ENCODE data around the gene SNCB. TPM values are rescaled to one million over a fixed set of nuclear protein-coding genes. Genes with fewer than 3 reads are reported as not detected.

The SNCB gene
- total RNA-seq, 1 donor from 2014 or later = not detected

DNA sequence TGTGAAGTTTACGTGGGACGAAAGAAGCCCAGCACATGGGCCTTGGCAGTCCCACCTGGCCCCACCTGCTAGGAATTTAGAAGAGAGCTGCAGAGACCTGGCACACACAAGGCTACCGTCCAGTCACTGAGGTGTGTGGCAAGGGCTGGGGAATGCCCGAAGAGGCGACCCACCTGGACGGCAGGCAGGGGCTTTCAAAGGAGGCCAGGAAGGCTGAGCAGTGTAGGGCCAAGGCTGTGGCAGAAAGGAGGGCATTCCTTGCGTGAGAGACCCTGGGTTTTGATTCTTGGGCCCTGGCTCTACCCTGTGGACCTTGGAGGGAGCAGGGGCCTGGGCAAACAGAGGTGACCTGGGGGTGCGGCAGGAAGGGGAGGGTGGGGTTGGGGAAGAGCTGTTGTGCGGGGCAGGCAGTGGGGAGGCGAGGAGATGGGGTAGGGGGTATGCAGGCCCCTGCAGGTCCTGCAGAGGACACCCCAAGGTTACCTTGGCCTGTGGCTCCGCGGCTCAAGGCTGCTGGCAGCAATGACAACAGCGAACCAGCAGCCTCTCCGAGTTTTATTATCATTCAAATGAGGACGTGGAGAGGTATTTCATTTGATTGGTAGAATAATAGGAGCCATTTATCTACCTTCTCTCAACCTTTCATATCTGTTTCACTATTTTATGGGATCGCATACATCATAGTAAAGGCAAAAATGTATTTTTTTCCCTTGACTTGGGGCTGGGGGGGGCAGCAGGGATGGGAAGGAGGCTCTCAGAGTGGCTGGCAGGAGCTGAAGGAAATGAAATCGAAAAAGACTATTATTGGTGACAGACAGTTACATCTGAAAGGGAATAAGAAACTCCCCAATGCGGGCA lies 41.8 kb upstream of the SNCB start:
- Histone ChIP-seq H3K36me3 (no peaks in the 10 kb centered on the region), H3K4me3 (no peak overlapping the region), H3K4me1 (no peaks in the 10 kb centered on the region), H3K27ac (no peak overlapping the region), H3K9me3 (no peaks in the 10 kb centered on the region), H3K27me3 (no peaks in the 10 kb centered on the region)
- intact Hi-C loops (cut with DNase I) = no loop called here
- DNase-seq (ENCODE audit: extremely low spot score in 2 of 2) = no peak
- no peak for TF ChIP-seq POLR2A (IDR thresholded peaks at IDR 0.05)
- no peak for TF ChIP-seq POLR2AphosphoS5 (IDR thresholded peaks at IDR 0.05; ENCODE audit: insufficient read depth in 1 of 2, low read depth in 1 of 2)
- TF ChIP-seq, protein P1, sequence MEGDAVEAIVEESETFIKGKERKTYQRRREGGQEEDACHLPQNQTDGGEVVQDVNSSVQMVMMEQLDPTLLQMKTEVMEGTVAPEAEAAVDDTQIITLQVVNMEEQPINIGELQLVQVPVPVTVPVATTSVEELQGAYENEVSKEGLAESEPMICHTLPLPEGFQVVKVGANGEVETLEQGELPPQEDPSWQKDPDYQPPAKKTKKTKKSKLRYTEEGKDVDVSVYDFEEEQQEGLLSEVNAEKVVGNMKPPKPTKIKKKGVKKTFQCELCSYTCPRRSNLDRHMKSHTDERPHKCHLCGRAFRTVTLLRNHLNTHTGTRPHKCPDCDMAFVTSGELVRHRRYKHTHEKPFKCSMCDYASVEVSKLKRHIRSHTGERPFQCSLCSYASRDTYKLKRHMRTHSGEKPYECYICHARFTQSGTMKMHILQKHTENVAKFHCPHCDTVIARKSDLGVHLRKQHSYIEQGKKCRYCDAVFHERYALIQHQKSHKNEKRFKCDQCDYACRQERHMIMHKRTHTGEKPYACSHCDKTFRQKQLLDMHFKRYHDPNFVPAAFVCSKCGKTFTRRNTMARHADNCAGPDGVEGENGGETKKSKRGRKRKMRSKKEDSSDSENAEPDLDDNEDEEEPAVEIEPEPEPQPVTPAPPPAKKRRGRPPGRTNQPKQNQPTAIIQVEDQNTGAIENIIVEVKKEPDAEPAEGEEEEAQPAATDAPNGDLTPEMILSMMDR (IDR thresholded peaks at IDR 0.05) = no peak

DNA sequence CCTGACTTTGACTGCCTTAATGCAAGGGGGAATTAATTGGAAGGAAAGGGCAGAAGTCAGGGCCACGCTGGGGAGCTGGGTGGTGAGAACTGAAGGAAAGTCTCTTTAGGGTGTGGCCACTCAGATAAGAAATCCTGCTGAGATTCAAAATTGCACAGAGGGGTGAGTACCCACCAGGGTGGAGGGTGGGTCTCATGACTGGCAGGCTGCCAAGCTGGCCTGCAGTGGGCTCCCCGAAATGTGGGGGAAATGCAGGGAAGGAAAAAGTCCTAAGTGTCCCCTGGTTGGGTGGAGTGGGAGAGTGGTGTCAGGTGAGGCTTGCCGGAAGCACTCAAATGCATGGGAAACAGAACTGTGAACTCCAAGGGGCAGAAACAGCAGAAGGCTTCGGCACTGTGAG lies 41.1 kb upstream of the SNCB start:
- no peaks in the 10 kb centered on the region for H3K4me1 ChIP-seq
- H3K27ac ChIP-seq = no peak overlapping the region
- TF ChIP-seq POLR2AphosphoS5 (IDR thresholded peaks at IDR 0.05; ENCODE audit: insufficient read depth in 1 of 2, low read depth in 1 of 2) (no peak), POLR2A (IDR thresholded peaks at IDR 0.05) (no peak)
- TF ChIP-seq, protein P1 (IDR thresholded peaks at IDR 0.05) = no peak
- intact Hi-C loops (cut with DNase I) = no loop called here
- H3K9me3 ChIP-seq = no peaks in the 10 kb centered on the region
- no peaks in the 10 kb centered on the region for H3K27me3 ChIP-seq
- DNase-seq (ENCODE audit: extremely low spot score in 2 of 2) = no peak
- no peaks in the 10 kb centered on the region for H3K36me3 ChIP-seq
- no peak overlapping the region for H3K4me3 ChIP-seq

GRCh38 chr5:176670449-176670848 lies 40.1 kb upstream of the SNCB start:
- Histone ChIP-seq H3K36me3 (no peaks in the 10 kb centered on the region), H3K9me3 (no peaks in the 10 kb centered on the region), H3K4me1 (no peaks in the 10 kb centered on the region), H3K27me3 (no peaks in the 10 kb centered on the region), H3K4me3 (no peak overlapping the region), H3K27ac (no peak overlapping the region)
- no peak for TF ChIP-seq POLR2AphosphoS5 (IDR thresholded peaks at IDR 0.05; ENCODE audit: insufficient read depth in 1 of 2, low read depth in 1 of 2)
- no peak for DNase-seq (ENCODE audit: extremely low spot score in 2 of 2)
- intact Hi-C loops (cut with DNase I) = no loop called here

DNA sequence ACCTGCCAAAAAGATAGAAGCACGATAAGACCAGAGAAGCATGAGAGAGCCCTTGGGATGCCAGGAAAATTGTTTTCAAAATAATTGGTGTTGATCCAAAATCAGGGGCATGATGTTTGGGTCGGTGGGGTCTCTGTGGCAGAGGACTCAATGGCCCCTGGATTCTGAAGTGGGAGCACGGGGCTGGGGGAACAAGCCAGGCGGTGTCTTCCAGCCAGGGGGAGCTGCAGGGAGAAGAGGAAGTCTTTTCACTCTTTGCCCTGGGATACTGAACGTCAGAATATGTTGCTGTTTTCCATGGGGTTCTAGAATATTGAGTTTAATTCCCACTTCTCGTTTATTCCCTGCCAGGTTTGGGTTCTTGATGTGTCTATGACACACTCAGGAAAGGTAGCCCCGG lies 37.3 kb upstream of the SNCB start:
- Histone ChIP-seq H3K36me3 (no peaks in the 10 kb centered on the region), H3K4me3 (no peak overlapping the region), H3K4me1 (no peaks in the 10 kb centered on the region), H3K9me3 (no peaks in the 10 kb centered on the region), H3K27me3 (no peaks in the 10 kb centered on the region), H3K27ac (no peak overlapping the region)
- DNase-seq (ENCODE audit: extremely low spot score in 2 of 2) = no peak
- TF ChIP-seq, protein P1 (IDR thresholded peaks at IDR 0.05) = no peak
- TF ChIP-seq POLR2AphosphoS5 (IDR thresholded peaks at IDR 0.05; ENCODE audit: insufficient read depth in 1 of 2, low read depth in 1 of 2) (no peak), POLR2A (IDR thresholded peaks at IDR 0.05) (no peak)
- intact Hi-C loops (cut with DNase I) = no loop called here

DNA sequence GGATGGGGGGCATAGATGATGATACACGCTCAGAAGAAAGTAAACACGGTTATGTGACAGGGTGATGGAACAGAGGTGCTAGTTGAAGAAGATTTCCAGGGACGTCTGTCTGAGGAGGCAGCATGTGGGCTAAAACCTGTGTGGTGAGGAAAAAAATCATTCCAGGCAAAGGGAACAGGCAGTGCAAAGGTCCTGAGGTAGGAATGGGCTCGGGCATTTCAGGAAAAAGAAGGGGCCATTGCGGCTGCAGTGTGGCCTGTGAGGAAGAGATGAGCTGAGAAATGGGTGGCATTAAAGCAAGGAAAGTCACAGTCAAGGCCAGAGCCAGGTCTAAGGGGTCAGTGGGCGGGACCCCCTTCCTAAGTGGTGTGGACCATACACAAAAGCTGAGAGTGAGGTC lies 35.2 kb upstream of the SNCB start:
- TF ChIP-seq POLR2AphosphoS5 (IDR thresholded peaks at IDR 0.05; ENCODE audit: insufficient read depth in 1 of 2, low read depth in 1 of 2) (no peak), POLR2A (IDR thresholded peaks at IDR 0.05) (no peak)
- TF ChIP-seq, protein P1 (IDR thresholded peaks at IDR 0.05) = no peak
- Histone ChIP-seq H3K4me1 (peaks cover 4% of the 10 kb centered on the region), H3K9me3 (no peaks in the 10 kb centered on the region), H3K36me3 (no peaks in the 10 kb centered on the region), H3K4me3 (no peak overlapping the region), H3K27ac (no peak overlapping the region), H3K27me3 (no peaks in the 10 kb centered on the region)
- intact Hi-C loops (cut with DNase I) = no loop called here
- DNase-seq (ENCODE audit: extremely low spot score in 2 of 2) = no peak

Data from vagina (tissue), 2 donors.